ENCODE measurements around the gene SLCO4C1.

SLCO4C1 gene

DNA sequence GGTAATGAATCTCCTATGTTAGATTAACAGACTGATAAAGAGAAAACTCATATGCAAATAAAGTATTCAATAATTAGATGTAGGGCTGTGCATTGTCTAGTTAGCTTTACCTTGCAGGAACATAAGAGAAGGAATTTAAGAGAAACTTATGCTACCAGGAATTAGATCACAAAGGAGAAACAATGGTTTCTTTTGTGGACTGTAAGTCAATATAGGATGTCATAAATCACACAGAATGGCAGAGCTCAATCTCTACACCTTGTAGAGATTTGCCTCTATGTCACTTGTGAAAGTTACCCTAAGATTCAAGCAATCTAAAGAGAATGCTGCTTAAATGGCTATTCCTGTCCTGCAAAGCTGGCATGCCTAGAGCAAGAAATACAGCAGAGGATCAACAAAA lies 26.0 kb downstream of the SLCO4C1 start:
- no peak for DNase-seq (ENCODE audit: low read depth, low spot score)

- DNase-seq (ENCODE audit: low read depth, low spot score), result no peak
Measured at GRCh38 chr5:102262688-102263087, 33.4 kb downstream of the SLCO4C1 start.

DNA sequence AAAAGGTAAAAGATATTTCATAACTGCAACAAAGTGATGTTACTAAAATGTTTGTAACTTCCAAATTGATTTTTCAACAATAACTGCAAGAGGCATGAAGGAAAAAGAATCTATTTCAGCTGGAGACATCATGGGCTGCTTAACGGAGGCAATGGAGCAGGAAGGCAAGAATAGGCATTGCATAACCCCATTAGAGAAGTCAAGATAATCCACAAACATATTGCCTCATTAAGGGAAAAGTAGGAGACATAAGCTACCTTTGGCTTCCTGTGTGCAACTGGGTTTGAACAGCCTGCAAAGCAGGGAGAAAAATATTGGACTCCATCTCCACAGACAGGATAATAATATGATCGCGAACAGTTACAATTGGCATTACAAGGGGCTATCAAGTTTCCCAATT lies 46.7 kb downstream of the SLCO4C1 start:
- DNase-seq (ENCODE audit: low read depth, low spot score), result no peak

GRCh38 chr5:102243213-102243612 lies 52.9 kb downstream of the SLCO4C1 start:
- DNase-seq (ENCODE audit: low read depth, low spot score), result no peak

GRCh38 chr5:102241809-102242421 lies 54.2 kb downstream of the SLCO4C1 start:
- peak; percentile 47 for DNase-seq (ENCODE audit: low read depth, low spot score)

DNA sequence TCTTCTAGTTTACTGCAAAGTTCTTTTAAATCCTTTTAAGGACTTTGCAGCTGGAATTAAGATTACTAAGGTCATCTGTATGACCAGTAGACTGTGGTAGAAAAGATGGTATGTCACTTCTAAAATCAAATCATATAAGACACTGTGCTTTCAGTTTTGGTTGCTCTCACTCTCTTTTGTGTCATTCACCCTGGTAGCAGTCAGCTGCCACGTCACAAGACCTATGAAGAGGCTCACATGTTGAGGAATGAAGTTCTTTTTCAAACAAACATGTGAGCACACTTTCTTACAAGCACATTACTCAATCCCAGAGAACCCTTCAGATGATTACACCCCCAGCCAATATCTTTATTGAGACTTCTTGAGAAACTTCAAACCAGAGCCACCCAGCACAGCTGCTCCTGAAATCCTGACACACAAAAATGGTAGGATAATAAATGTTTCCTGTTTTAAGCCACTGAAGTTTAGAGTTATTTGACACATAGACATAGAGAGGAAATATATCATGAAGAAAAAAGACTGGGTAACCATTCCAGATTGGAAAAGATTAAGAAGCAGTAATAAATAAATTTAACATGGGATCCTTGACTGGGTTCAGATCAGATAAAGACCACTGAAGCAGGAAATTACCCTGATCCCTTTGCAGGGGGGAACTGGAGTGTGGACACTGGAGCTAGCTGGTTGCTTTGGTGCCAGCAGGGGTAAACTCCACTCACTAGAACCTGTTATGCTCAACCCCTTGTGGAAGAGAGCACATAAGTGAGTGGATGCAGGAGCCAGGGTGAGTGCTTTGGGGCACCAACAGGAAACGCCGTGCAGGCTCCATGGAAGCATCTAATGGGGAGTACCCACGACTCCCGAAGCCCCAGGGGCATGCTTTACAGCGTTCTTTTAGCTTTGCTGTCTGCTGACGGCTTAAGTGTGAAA lies 64.1 kb downstream of the SLCO4C1 start:
- no peak for DNase-seq (ENCODE audit: low read depth, low spot score)

- no peak for DNase-seq (ENCODE audit: low read depth, low spot score)
Measured at GRCh38 chr5:102229685-102230084, 66.4 kb downstream of the SLCO4C1 start.

- DNase-seq (ENCODE audit: low read depth, low spot score), result peak; percentile 27
Measured at GRCh38 chr5:102226321-102226720, 69.8 kb downstream of the SLCO4C1 start.

DNA sequence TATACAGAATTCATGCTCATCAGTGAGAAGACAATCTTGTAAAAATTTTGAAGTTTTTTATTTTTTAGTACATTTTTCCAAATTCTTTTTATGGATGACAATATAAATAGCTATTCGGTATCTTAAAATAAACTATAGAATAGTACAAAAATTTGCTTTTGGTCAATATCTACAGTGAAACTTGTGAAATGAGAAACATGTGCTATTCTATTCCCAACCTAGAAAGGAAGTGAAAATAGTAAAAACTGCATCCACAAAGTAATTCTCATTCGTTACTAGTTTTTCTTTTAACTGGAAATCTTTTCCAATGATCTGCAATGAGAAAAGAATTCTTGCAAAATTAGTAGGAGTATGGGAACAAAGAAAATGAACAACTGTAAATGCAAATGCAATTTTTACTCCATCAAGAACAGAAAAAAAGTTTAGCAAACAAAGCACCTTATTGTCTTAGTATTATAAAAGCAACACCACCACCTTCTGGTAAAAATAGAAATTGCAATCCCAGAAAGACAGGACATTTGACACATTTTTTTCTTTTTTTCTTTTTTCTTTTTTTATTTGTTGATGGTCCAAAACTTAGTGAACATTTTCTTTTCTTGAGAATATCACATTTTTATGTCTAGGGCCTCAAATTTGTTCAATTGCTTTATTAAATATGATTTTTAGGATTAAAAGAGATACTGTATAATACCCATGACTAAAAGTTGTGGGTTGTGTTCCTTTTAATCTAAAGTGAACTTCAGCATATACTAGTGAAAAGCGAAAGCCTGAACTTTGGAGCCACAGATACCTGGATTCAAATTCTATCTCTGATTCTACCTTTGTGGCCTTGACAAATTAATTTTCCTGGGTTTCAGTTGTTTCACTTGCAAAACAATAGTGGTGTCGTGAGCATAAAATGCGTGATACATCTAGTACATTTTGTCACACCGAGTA lies 72.3 kb downstream of the SLCO4C1 start:
- DNase-seq (ENCODE audit: low read depth, low spot score), result no peak

DNA sequence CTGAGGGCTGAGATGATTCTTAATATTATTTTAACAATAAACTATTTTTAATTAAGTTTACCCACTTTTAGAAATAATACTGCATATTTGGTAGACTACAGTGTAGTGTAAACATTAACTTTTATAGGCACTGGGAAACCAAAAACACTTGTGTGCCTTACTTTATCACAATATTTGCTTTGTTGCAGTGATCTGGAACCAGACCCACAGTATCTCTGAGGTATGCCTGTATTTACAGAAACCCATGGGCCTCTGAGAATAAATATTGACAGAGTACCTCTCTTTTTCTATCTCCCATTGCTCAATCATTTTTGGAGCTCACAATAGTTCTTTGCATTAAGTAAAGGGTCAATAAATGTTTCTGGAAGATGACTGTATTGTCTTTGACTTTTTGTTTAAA lies 73.3 kb downstream of the SLCO4C1 start:
- DNase-seq (ENCODE audit: low read depth, low spot score), result no peak

DNA sequence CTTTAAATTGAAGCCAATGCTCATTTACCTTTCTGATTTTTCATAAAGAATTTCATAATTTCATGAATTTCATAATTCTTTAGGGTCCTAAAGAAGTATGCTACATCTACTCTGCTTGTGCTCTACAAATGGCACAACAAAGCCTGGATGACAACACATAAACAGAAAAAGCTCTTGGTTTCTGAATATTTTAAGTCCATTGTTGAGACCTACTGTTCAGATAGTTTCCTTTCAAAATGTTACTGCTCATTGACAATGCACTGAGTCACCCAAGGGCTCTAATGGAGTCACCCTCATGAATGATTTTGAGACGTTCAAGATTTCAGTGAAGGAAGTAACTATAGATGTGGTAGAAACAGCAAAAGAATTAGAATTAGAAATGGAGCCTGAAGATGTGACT lies 74.1 kb downstream of the SLCO4C1 start:
- no peak for DNase-seq (ENCODE audit: low read depth, low spot score)

GRCh38 chr5:102218159-102218558 lies 77.9 kb downstream of the SLCO4C1 start:
- DNase-seq (ENCODE audit: low read depth, low spot score), result no peak

DNA sequence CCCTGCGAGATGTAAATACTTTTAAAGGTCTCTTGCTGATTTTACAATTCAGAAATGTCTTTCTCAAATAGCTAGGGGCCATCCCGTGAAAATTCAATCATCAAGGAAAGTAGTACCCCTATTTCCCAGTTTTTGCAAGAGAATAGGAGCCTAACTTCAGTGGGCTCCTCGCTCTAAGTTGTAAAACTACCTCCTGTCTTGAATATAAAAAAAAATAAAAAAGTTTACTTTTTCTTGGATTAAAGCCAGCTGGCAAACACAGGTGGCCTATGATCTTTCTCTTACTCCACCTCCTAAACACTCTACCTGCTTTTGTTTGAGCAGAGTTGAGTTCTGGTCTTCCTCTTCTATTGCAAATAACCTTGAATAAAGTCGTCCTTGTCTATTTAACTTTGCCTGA lies 79.4 kb downstream of the SLCO4C1 start:
- no peak for DNase-seq (ENCODE audit: low read depth, low spot score)

DNA sequence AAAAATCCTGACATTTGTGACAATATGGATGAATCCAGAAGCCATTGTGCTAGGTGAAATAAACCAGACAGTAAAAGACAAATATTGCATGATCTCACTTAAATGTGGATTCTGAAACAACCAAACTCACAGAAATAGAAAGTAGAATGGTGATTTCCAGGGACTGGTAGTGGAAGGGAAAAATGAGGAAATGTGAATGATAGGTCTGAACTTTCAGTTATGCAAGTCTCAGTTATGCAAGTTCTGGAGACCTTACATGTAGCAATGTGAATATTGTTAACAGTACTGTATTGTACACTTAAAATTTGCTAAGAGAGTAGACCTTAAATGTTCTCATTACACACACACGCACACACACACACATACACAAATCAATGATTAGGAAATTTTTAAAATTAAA lies 84.9 kb downstream of the SLCO4C1 start:
- DNase-seq (ENCODE audit: low read depth, low spot score), result no peak

DNA sequence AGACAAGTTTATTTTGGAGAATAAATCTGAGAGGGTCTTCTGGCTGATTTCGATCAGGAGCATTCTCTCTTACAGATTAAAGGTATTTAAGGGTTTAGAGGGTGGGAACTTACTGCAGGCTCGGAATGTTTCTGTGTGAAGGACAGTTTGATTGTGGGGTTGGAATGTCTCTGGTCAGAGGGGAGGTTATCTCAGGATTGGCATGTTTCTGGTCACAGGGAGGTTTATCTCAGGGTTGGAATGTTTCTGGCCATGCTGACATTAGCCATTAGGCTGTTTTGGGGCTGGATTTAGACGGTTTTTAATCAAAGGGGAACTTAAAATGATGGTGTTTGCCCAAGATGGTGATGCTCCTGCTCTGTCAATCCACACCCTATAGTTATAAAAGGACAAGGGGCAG lies 95.2 kb downstream of the SLCO4C1 start:
- peak; percentile 67 for DNase-seq (ENCODE audit: low read depth, low spot score)

DNA sequence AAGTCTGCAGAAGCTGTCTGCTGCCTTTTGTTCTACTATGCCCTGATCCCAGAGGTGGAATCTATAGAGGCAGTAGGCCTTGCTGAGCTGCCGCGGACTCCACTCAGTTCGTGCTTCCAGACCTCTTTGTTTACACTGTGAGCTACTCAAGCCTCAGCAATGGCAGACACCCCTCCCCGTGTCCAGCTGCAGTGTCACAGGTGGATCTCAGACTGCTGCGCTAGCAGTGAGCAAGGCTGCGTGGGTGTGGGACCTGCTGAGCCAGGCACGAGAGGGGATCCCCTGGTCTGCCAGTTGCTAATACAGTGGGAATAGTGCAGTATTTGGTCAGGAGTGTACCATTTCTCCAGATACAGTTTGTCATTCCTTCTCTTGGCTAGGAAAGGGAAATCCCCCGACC lies 99.6 kb downstream of the SLCO4C1 start:
- no peak for DNase-seq (ENCODE audit: low read depth, low spot score)

Data from ELF-1 (cell line).